ENCODE results near the gene MAGI1. TPM values are rescaled to one million over a fixed set of nuclear protein-coding genes. Genes with fewer than 3 reads are reported as not detected.
A peak's percentile ranks its signal among the peaks of the same experiment; 100 is the strongest.

MAGI1 gene
- total RNA-seq, 2 donors from 2014 or later: 38.6 to 45.1 TPM

- Histone ChIP-seq H3K27ac (ENCODE audit: low read depth, low read length) (no peak overlapping the region), H3K4me3 (ENCODE audit: low read length) (no peak overlapping the region), H3K9ac (ENCODE audit: extremely low read depth, low read length, poor library complexity, severe bottlenecking) (no peak overlapping the region), H3K9me3 (ENCODE audit: control insufficient read depth, low read length) (no peaks in the 10 kb centered on the region), H3K36me3 (ENCODE audit: control insufficient read depth, insufficient read depth, low read length) (peaks cover 4% of the 10 kb centered on the region), H3K27me3 (ENCODE audit: control insufficient read depth, insufficient read depth, low read length, poor library complexity, severe bottlenecking) (no peaks in the 10 kb centered on the region), H3K4me1 (ENCODE audit: control insufficient read depth, insufficient read depth, low read length) (peaks cover 3% of the 10 kb centered on the region)
- peaks cover 16% of the 10 kb centered on the region for H3K36me3 Mint-ChIP-seq (ENCODE audit: low read depth)
- no peak overlapping the region for H3K4me3 Mint-ChIP-seq
- peaks cover 10% of the 10 kb centered on the region for H3K9me3 Mint-ChIP-seq
- peaks cover 11% of the 10 kb centered on the region for H3K4me1 Mint-ChIP-seq
- TF ChIP-seq, protein P1, sequence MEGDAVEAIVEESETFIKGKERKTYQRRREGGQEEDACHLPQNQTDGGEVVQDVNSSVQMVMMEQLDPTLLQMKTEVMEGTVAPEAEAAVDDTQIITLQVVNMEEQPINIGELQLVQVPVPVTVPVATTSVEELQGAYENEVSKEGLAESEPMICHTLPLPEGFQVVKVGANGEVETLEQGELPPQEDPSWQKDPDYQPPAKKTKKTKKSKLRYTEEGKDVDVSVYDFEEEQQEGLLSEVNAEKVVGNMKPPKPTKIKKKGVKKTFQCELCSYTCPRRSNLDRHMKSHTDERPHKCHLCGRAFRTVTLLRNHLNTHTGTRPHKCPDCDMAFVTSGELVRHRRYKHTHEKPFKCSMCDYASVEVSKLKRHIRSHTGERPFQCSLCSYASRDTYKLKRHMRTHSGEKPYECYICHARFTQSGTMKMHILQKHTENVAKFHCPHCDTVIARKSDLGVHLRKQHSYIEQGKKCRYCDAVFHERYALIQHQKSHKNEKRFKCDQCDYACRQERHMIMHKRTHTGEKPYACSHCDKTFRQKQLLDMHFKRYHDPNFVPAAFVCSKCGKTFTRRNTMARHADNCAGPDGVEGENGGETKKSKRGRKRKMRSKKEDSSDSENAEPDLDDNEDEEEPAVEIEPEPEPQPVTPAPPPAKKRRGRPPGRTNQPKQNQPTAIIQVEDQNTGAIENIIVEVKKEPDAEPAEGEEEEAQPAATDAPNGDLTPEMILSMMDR (conservative IDR thresholded peaks at IDR 0.05): peak; percentile 77
- H3K27ac Mint-ChIP-seq: peak overlapping the region; percentile 33
- no peaks in the 10 kb centered on the region for H3K27me3 Mint-ChIP-seq (ENCODE audit: insufficient read depth)
- whole genome bisulfite sequencing, 2 experiments (ENCODE audit: insufficient coverage in 1 of 2, insufficient read length in 1 of 2): 65 to 79% methylated on average over 2 to 5 of the region's 5 CpGs
- peak; percentile 81 for DNase-seq
Measured at GRCh38 chr3:65466300-65466988, 572.3 kb downstream of the MAGI1 start.

DNA sequence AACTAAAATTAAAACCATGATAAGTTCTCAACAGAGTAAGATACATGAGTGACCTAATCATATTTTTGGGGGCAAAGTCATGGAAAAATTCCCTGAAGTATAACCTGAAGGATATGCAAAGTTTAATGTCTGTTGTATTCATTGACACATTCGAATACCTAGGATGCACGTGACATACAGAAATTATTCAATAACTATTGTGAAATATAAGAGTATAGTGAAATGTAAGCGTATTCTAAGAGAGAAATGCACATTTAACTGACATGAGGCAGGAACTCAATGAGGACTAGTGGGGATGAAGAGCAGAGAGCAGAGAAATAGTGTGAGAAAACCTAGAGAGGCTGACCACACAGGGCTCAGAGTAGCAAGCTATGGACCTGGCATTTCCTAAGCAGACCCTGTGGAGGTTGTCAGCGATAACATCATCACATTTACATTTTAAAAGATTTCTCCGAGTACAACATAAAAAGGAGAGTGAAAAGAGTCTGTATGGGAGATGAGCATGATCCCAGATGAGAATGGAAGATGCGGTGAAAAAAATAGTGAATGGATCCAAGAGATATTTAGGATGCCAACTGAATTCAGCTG is 588.8 kb downstream of the MAGI1 start:
- WGBS, 2 experiments (ENCODE audit: insufficient coverage in 1 of 2, insufficient read length in 1 of 2): 92 to 100% methylated on average over 2 to 5 of the region's 6 CpGs
- no peaks in the 10 kb centered on the region for H3K36me3 Mint-ChIP-seq (ENCODE audit: low read depth)
- H3K9ac ChIP-seq (ENCODE audit: extremely low read depth, low read length, poor library complexity, severe bottlenecking): no peak overlapping the region

DNA sequence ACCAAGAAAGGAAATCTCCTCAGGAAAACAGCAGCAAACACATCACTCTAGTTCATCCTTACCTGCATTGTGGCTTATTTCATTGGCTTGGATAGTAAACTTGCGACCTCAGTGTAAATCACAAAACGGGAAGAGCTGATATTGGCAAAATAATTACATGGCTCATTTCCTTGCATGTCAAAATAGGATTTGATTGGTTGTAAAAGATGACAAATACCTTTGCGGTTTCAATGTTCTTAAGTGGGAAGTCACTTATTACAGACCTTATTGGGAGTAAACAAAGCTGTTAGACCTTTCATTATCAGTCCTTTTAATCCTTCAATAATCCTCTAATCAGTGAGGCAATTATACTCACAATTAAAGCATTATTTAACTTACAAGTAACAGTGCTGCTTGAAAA is 590.6 kb downstream of the MAGI1 start:
- no peak overlapping the region for H3K27ac ChIP-seq (ENCODE audit: low read depth, low read length)
- H3K4me1 ChIP-seq (ENCODE audit: control insufficient read depth, insufficient read depth, low read length): peaks cover 6% of the 10 kb centered on the region
- no peak overlapping the region for H3K9ac ChIP-seq (ENCODE audit: extremely low read depth, low read length, poor library complexity, severe bottlenecking)
- TF ChIP-seq, protein P1 (conservative IDR thresholded peaks at IDR 0.05): no peak
- no peaks in the 10 kb centered on the region for H3K9me3 ChIP-seq (ENCODE audit: control insufficient read depth, low read length)
- H3K4me1 Mint-ChIP-seq: peaks cover 25% of the 10 kb centered on the region
- no peak overlapping the region for H3K4me3 Mint-ChIP-seq
- no peak for DNase-seq
- no peak overlapping the region for H3K4me3 ChIP-seq (ENCODE audit: low read length)
- H3K27ac Mint-ChIP-seq: no peak overlapping the region
- 83% methylated on average over 1 to 3 of the region's 3 CpGs for WGBS, 2 experiments (ENCODE audit: insufficient coverage in 1 of 2, insufficient read length in 1 of 2)
- no peaks in the 10 kb centered on the region for H3K36me3 ChIP-seq (ENCODE audit: control insufficient read depth, insufficient read depth, low read length)
- no peaks in the 10 kb centered on the region for H3K9me3 Mint-ChIP-seq
- no peaks in the 10 kb centered on the region for H3K27me3 ChIP-seq (ENCODE audit: control insufficient read depth, insufficient read depth, low read length, poor library complexity, severe bottlenecking)
- no peaks in the 10 kb centered on the region for H3K36me3 Mint-ChIP-seq (ENCODE audit: low read depth)
- no peaks in the 10 kb centered on the region for H3K27me3 Mint-ChIP-seq (ENCODE audit: insufficient read depth)

More for the DNA sequence above, 588.8 kb downstream of the MAGI1 start:
- DNase-seq: no peak
- Mint-ChIP-seq H3K27ac (no peak overlapping the region), H3K27me3 (ENCODE audit: insufficient read depth) (no peaks in the 10 kb centered on the region), H3K4me3 (no peak overlapping the region), H3K9me3 (no peaks in the 10 kb centered on the region), H3K4me1 (peaks cover 27% of the 10 kb centered on the region)
- TF ChIP-seq, protein P1 (conservative IDR thresholded peaks at IDR 0.05): no peak
- H3K27ac ChIP-seq (ENCODE audit: low read depth, low read length): no peak overlapping the region
- H3K4me3 ChIP-seq (ENCODE audit: low read length): no peak overlapping the region
- no peaks in the 10 kb centered on the region for H3K9me3 ChIP-seq (ENCODE audit: control insufficient read depth, low read length)
- peaks cover 6% of the 10 kb centered on the region for H3K4me1 ChIP-seq (ENCODE audit: control insufficient read depth, insufficient read depth, low read length)
- no peaks in the 10 kb centered on the region for H3K36me3 ChIP-seq (ENCODE audit: control insufficient read depth, insufficient read depth, low read length)
- H3K27me3 ChIP-seq (ENCODE audit: control insufficient read depth, insufficient read depth, low read length, poor library complexity, severe bottlenecking): no peaks in the 10 kb centered on the region
